K562 (cell line): ENCODE measurements around the gene MIB2. TPM values are rescaled to one million over a fixed set of nuclear protein-coding genes. Genes with fewer than 3 reads are reported as not detected.

ENCODE experiments used
- ADNP ChIP-seq: fragments of 200-800 bp; sonication (Bioruptor generic); IDR thresholded peaks from 2 replicates; pipeline ENCODE4 v1.6.1; 2016; ENCODE audit warnings: missing genetic modification characterization, missing compliant biosample characterization
- ATF6 ChIP-seq: sonication (generic); formaldehyde crosslinking; IDR thresholded peaks from 2 replicates; pipeline ENCODE4 v1.4.0; 2020; ENCODE audit warnings: mild to moderate bottlenecking, missing genetic modification reagents
- CTCFL ChIP-seq: IDR thresholded peaks from 2 replicates; pipeline ENCODE4 v1.6.1; 2011; ENCODE audit warnings: borderline replicate concordance, low read depth, mild to moderate bottlenecking, moderate library complexity, low read length; ENCODE audit not compliant: insufficient read depth, poor library complexity, severe bottlenecking
- KDM1A ChIP-seq, 2 experiments: fragments of 450-650 bp; IDR thresholded peaks; 2 replicates each; pipeline ENCODE4 v1.6.1; 2016; ENCODE audit warnings: mild to moderate bottlenecking in 2 of 2
- LARP7 ChIP-seq: fragments of 450-650 bp; IDR thresholded peaks from 2 replicates; pipeline ENCODE4 v1.6.1; 2016
- MAFK ChIP-seq: IDR thresholded peaks from 2 replicates; pipeline ENCODE4 v1.6.1; 2011; ENCODE audit warnings: low read length, improper control_type of control experiment
- MCM5 ChIP-seq: fragments of 450-650 bp; IDR thresholded peaks from 2 replicates; pipeline ENCODE4 v1.6.1; 2016; ENCODE audit warnings: low read depth
- PRMT5 ChIP-seq: sonication (generic); formaldehyde crosslinking; IDR thresholded peaks from 2 replicates; pipeline ENCODE4 v1.5.0; 2020; ENCODE audit warnings: missing genetic modification reagents
- PYGO2 ChIP-seq: fragments of 450-650 bp; IDR thresholded peaks from 2 replicates; pipeline ENCODE4 v1.6.1; 2016; ENCODE audit warnings: mild to moderate bottlenecking, missing genetic modification characterization, moderate library complexity, missing compliant biosample characterization
- SRSF7 ChIP-seq: fragments of 200-400 bp; formaldehyde crosslinking; optimal IDR thresholded peaks from 2 replicates; pipeline ENCODE3; 2017; ENCODE audit warnings: mild to moderate bottlenecking, low read depth, low read length
- TCF3 ChIP-seq: sonication (generic); formaldehyde crosslinking; IDR thresholded peaks from 2 replicates; pipeline ENCODE4 v1.4.0; 2020; ENCODE audit warnings: mild to moderate bottlenecking, missing genetic modification reagents
- ZNF197 ChIP-seq: fragments of 200-800 bp; sonication (Bioruptor generic); IDR thresholded peaks from 2 replicates; pipeline ENCODE4 v1.6.1; 2016; ENCODE audit warnings: low read depth, missing genetic modification characterization, missing compliant biosample characterization
- ZNF408 ChIP-seq: fragments of 250-450 bp; sonication (Bioruptor Pico); IDR thresholded peaks from 2 replicates; pipeline ENCODE4 v1.4.0; 2020; ENCODE audit warnings: low read depth, mild to moderate bottlenecking, moderate library complexity
- polyA plus RNA-seq, 8 experiments: library from polyadenylated mRNA; depleted of rRNA in 4 of 8; stranded (reverse) in 5 of 8; unstranded in 3 of 8; fragments of >200 nt; fragmentation: Nextera tagmentation in 2 of 8; fragmentation: Illumina TruSeq in 1 of 8; extraction: Ambion mirVana in 2 of 8; extraction: Trizol in 1 of 8; gene quantifications; 2 replicates each; pipeline versions ENCODE4 v1.2.1 to v1.2.3, GENCODE V29; 2011 to 2014; ENCODE audit warnings: inconsistent platforms in 1 of 8, missing spikeins in 1 of 8
- total RNA-seq, 7 experiments: library from RNA; depleted of rRNA in 6 of 7; stranded (reverse); fragments of >200 nt in 6 of 7; fragmentation: Illumina TruSeq in 2 of 7; extraction: Trizol in 2 of 7; gene quantifications; 2 replicates each; pipeline versions ENCODE4 v1.2.1 to v1.2.3, GENCODE V29; 2011 to 2021; ENCODE audit warnings: low replicate concordance in 1 of 7
- TF ChIP-seq, protein P1 (sequence below): sonication (generic); formaldehyde crosslinking; IDR thresholded peaks from 2 replicates; pipeline ENCODE4 v1.8.0; 2022; ENCODE audit warnings: mild to moderate bottlenecking, missing genetic modification reagents
- TF ChIP-seq, protein P2 (sequence below): fragments of 450-650 bp; formaldehyde crosslinking; IDR thresholded peaks from 2 replicates; pipeline ENCODE4 v1.4.0; 2022; ENCODE audit warnings: missing genetic modification characterization
- TF ChIP-seq, protein P3 (sequence below), 2 experiments: IDR thresholded peaks; 2 replicates each; pipeline ENCODE4 v1.6.1; 2012; ENCODE audit warnings: improper control_type of control experiment in 2 of 2, low read depth in 2 of 2, low read length in 2 of 2, borderline replicate concordance in 1 of 2
- TF ChIP-seq, protein P4 (sequence below): fragments of 450-650 bp; formaldehyde crosslinking; IDR thresholded peaks from 2 replicates; pipeline ENCODE4 v1.4.0; 2020; ENCODE audit warnings: mild to moderate bottlenecking, mixed read lengths

The MIB2 gene
- total and polyA plus RNA-seq, 9 of the 15 experiments (the other 6 are each of a cell fraction or from before 2014, with no cell fraction given): 0.04 to 17.0 (median 4.9) TPM; not detected in 1

GRCh38 chr1:1574721-1575537 is 40.4 kb upstream of the MIB2 start, which contains the start of gene SSU72 (continued):
- TF ChIP-seq, protein P1, sequence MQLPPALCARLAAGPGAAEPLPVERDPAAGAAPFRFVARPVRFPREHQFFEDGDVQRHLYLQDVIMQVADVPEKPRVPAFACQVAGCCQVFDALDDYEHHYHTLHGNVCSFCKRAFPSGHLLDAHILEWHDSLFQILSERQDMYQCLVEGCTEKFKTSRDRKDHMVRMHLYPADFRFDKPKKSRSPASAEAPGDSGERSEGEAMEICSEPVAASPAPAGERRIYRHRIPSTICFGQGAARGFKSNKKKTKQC (CRISPR knock-in tag): no peak; the same call in none of the 2 replicates
- TF ChIP-seq PRMT5 (CRISPR knock-in tag) (no peak), TCF3 (no peak), LARP7 (peak; percentile 49; the same call in 1 of the 2 replicates), MCM5 (no peak), PYGO2 (tag) (no peak), MAFK (peak; percentile 36; the same call in 1 of the 2 replicates), ATF6 (CRISPR knock-in tag) (peak; percentile 89; the same call in 1 of the 2 replicates), ZNF197 (no peak), KDM1A (IDR thresholded peaks at IDR 0.05) (no peak), CTCFL (no peak), SRSF7 (no peak), ADNP (tag) (no peak), ZNF408 (CRISPR knock-in tag) (no peak)
- TF ChIP-seq, protein P2, sequence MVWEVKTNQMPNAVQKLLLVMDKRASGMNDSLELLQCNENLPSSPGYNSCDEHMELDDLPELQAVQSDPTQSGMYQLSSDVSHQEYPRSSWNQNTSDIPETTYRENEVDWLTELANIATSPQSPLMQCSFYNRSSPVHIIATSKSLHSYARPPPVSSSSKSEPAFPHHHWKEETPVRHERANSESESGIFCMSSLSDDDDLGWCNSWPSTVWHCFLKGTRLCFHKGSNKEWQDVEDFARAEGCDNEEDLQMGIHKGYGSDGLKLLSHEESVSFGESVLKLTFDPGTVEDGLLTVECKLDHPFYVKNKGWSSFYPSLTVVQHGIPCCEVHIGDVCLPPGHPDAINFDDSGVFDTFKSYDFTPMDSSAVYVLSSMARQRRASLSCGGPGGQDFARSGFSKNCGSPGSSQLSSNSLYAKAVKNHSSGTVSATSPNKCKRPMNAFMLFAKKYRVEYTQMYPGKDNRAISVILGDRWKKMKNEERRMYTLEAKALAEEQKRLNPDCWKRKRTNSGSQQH (CRISPR knock-in tag): no peak
- TF ChIP-seq, protein P3, sequence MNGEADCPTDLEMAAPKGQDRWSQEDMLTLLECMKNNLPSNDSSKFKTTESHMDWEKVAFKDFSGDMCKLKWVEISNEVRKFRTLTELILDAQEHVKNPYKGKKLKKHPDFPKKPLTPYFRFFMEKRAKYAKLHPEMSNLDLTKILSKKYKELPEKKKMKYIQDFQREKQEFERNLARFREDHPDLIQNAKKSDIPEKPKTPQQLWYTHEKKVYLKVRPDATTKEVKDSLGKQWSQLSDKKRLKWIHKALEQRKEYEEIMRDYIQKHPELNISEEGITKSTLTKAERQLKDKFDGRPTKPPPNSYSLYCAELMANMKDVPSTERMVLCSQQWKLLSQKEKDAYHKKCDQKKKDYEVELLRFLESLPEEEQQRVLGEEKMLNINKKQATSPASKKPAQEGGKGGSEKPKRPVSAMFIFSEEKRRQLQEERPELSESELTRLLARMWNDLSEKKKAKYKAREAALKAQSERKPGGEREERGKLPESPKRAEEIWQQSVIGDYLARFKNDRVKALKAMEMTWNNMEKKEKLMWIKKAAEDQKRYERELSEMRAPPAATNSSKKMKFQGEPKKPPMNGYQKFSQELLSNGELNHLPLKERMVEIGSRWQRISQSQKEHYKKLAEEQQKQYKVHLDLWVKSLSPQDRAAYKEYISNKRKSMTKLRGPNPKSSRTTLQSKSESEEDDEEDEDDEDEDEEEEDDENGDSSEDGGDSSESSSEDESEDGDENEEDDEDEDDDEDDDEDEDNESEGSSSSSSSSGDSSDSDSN (IDR thresholded peaks at IDR 0.05; ENCODE audit: borderline replicate concordance in 1 of 2, low read depth in 2 of 2, low read length in 2 of 2): peak; percentile 15 to 43; a peak in 1 of 4 replicates
- TF ChIP-seq, protein P4, sequence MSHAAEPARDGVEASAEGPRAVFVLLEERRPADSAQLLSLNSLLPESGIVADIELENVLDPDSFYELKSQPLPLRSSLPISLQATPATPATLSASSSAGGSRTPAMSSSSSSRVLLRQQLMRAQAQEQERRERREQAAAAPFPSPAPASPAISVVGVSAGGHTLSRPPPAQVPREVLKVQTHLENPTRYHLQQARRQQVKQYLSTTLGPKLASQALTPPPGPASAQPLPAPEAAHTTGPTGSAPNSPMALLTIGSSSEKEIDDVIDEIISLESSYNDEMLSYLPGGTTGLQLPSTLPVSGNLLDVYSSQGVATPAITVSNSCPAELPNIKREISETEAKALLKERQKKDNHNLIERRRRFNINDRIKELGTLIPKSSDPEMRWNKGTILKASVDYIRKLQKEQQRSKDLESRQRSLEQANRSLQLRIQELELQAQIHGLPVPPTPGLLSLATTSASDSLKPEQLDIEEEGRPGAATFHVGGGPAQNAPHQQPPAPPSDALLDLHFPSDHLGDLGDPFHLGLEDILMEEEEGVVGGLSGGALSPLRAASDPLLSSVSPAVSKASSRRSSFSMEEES (CRISPR knock-in tag): no peak
